HG03460 (cell line): Measurements from ENCODE around the gene BCL2L13.
A peak's percentile ranks its signal among the peaks of the same experiment; 100 is the strongest.

Source experiments
- ATAC-seq: cut with Tn5 transposase; IDR thresholded peaks from one replicate; pipeline ENCODE4 v1.9.1; 2021; ENCODE audit not compliant: unreplicated experiment

BCL2L13 gene

DNA sequence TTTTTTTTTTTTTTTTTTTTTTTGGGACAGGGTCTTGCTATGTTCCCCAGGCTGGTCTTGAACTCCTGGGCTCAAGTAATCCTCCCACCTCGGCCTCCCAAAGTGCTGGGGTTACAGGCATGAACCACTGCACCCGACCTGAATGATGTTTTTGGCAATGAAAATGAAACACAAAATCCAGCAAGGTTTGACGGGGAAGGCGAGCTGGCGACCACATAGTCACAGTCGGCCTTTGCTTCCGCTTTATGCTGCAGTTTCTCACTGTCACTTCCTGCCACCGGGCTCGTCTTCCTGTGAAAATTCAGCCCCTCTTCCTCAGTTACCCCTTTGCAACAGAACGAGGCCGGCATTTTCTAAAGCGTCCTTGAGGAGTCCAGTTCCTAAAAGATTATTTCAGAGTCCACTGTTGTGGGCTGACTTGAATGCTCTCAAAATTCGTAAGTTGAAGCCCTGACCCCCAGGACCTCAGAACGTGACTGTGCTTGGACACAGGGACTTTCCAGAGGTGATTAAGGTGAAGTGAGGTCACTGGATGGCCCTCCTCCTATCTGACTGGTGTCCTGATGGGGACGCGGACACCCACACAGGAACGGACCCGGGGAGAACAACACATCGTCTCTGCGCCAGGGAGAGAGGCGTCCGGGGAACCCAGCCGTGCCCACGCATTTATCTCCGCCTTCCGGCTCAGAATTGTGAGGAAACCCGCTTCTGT lies 138.6 kb downstream of the BCL2L13 start:
- ATAC-seq: peak; percentile 30

DNA sequence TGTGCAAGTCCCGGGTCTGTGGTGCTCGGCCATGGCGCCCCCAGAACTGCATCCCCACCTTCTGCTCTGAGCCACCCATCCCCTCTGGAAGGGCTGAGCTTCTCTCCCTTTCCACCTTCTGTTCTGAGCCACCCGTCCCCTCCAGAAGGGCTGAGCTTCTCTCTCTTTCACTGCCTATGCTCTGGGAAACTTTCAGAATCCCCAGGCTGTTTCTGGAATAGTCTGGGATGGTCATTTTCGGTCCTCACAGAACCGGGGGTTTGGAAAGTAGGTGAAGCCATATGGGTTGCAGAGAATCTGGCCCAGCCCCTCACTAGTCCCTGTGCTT lies 139.1 kb downstream of the BCL2L13 start:
- no peak for ATAC-seq

GRCh38 chr22:17778412-17778976 lies 139.9 kb downstream of the BCL2L13 start:
- ATAC-seq: no peak

DNA sequence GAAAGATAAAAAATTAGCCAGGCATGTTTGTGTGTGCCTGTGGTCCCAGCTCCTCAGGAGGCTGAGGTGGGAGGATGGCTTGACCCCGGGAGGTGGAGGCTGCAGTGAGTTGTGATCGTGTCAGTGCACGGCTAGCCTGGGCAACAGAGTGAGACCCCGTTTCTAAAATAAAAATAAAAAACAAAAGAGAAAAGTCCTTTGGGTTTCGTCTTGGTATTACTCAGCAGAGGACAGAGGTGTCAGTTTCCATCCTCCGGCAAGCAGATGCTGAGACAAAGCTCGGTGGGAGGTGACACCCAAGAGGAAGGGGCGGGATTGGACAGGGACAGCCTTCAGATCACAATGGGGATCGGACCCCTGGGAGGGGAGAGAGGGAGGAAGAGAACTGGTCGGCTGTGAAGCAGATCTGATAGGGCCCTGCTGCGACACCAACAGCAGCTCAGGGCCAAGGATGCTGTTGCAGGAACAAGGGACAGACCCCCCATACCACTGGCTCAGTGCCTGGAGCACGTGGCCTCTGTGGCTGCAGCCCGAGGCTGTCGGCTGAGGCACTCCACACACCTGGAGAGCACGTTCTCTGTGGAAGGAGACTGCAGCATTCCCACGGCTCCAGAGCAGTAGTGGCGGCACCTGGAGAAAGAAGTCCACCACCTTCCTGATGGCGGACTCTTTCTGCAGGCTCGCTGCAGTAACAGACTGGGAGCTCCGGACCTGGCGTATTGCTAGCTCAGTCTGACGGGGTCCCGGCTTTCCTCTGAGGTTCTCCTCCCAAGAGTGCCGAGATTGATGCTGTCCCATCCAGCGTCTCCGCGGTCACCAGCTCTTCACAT lies 140.9 kb downstream of the BCL2L13 start:
- ATAC-seq: no peak

DNA sequence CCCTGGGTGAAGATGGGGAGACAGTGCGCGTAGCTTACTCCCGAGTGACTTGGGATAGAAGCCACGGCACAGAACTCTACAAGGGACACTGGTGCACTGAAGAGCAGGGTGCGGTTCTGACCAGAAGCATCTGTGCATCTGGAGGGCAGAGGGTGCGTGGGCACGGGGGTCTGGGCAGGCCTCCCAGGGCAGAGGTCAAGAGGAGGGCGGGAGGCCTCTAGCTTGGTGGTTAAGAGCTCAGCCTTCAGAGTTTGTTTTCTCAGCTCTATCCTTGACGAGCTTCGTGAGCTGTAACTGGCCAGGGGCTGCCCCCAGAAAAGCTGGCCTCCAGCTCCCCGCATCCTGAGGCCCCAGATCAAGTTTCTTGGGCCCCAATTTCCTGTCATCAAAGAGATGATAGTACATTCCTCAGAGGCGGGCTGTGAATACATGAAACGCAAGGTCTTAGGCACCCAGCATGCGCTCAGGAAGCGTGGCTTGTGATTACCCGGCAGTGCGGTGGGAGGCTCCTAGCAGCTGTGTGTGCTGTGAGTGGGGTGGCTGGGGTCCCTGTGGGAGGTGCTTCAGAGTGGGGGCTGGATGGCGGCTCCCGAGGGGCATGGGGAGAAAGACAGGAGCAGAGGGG lies 141.7 kb downstream of the BCL2L13 start:
- no peak for ATAC-seq
